ENCODE measurements around the gene RAB3IL1.

RAB3IL1 gene

GRCh38 chr11:61918938-61919704 lies 1.8 kb upstream of the RAB3IL1 start:
- no peak for DNase-seq (ENCODE audit: low spot score)

DNA sequence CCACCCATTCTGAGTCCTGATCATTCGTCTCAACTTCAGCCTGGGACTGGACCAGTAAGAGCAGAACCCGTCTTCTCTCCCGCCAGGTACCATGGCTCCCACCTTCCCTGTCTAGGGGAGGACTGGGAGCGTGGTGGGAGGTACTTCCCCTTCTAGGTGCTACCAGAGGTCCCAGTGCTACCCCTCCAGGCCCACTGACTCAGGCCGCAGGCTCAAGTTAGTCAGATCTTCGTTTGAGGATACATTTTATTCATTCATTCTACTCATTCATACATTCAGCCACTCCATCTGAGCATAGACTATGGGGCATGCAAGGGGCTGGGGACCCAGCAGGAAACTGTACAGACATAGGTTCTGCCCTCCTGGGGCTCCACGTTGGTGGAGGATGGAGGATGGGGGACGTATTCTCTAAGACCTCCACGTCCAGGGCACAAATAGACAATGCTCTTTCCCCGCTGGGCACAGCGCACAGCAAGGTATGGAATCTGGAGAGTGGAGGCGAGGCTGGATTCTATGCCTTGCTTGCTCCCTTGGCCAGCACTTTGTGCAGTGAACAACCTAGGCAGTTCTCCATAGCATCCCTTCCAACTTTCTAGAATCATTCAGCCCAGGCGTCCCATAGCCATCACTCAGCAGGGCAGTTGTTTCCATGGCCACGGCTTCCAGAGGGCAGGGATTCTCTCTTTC lies 1.0 kb upstream of the RAB3IL1 start:
- no peak for DNase-seq (ENCODE audit: low spot score)

DNA sequence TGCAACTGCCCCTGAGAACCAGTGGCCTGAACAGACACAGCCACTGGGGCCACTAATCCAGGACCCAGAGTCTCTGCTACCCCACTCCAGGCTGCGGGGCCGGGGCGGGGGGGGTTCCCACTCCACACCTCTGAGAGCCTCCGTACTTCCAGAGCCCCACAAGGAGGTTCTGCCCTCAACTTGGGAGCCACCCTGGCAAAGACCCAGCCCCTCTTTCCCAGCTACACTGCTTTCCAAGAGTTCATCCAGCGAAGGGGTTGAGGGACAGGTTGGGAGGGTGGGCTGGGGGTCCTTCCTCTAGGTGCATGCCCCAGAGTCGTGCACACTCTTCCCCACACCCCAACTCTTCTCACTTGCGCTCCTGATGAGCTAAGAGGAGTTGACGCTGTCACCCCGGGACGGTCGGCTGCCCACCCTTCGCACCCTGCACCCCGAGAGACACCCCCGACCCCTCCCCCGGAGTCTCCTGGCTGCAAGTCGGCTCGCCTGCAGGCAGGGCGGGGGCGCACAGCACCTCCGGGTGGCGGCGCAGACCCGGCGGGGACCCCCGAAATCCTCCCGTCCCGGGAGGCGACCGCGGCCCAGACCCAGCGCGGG lies 531 bp downstream of the RAB3IL1 start:
- no peak for DNase-seq (ENCODE audit: low spot score)

DNA sequence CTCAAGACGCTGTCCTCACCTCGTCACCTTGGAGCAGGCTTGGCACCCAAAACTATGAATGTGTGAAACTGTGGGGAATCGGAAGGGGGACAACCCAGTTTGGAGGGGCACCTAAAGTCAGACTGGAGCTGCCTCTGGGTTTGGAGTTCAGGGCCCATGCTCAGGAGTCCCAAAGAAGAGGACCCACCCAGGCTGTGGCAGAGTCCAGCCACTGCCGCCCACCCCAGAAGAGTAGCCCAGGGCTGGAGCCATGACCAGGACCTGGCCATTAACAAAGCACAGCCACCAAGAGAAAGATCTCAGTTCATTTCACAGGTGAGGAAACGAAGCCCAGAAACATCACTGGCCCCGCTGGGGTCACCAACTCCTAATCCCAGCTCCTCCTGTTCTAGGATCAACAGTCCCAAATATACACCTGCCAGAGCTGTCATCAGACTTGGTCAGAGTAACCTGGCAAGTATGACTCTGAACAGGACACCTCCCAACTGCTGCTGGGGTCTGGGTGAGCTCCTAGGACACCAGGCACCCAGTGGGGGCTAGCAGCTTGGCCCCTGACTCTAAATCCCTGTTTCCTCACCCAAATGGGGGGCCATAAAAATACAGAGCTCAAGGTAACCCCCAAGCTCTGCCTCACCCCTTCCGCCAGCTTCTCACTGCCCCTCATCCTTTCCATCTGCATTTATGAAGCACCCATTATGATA lies 2.7 kb downstream of the RAB3IL1 start:
- DNase-seq (ENCODE audit: low spot score) = no peak

- DNase-seq (ENCODE audit: low spot score) = no peak
Observed at GRCh38 chr11:61913699-61914395, 3.5 kb downstream of the RAB3IL1 start.

GRCh38 chr11:61912991-61913698 lies 4.2 kb downstream of the RAB3IL1 start:
- DNase-seq (ENCODE audit: low spot score) = no peak

GRCh38 chr11:61912530-61912898 lies 4.9 kb downstream of the RAB3IL1 start:
- no peak for DNase-seq (ENCODE audit: low spot score)

DNA sequence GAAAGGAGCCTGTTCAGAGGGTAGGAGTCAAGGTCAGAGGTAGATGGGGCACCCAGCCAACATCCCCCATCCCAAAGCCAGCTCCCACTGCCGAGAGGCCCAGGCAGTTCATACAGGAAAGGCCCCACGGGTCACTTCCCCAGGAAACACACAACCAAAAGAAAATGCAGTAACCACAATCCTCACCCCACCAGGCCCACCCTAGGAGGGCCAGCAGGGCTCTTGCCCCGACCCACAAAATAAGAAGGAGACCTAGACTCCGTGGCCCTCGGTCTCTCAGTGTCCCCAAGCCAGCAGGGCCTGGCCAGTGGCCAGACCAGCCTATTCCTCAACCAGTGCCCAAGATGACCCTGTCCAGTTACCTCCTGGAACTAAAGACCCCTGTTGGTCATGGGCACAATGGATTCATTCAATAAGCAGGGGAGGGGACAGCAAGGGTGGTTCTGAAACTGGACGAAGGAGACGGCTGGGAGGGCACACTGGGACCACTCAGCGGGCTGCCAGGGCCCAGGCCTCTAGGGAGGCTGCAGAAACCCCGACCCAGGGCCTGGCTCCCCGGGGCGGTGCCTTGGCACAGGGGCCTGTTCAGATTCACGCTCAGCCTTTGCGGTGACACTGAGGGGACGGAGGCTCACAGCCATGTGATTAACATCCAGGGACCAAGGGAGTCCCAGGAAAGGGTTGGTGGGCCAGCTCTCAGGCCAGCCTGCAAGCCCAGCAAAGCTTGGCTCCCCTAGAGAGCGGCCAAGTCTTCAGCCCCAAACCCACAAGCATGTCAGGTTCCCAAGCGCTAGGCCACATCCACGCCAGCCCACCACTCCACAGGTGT lies 5.5 kb downstream of the RAB3IL1 start:
- DNase-seq (ENCODE audit: low spot score) = no peak

- DNase-seq (ENCODE audit: low spot score) = no peak
Observed at GRCh38 chr11:61911128-61911700, 6.2 kb downstream of the RAB3IL1 start.

DNA sequence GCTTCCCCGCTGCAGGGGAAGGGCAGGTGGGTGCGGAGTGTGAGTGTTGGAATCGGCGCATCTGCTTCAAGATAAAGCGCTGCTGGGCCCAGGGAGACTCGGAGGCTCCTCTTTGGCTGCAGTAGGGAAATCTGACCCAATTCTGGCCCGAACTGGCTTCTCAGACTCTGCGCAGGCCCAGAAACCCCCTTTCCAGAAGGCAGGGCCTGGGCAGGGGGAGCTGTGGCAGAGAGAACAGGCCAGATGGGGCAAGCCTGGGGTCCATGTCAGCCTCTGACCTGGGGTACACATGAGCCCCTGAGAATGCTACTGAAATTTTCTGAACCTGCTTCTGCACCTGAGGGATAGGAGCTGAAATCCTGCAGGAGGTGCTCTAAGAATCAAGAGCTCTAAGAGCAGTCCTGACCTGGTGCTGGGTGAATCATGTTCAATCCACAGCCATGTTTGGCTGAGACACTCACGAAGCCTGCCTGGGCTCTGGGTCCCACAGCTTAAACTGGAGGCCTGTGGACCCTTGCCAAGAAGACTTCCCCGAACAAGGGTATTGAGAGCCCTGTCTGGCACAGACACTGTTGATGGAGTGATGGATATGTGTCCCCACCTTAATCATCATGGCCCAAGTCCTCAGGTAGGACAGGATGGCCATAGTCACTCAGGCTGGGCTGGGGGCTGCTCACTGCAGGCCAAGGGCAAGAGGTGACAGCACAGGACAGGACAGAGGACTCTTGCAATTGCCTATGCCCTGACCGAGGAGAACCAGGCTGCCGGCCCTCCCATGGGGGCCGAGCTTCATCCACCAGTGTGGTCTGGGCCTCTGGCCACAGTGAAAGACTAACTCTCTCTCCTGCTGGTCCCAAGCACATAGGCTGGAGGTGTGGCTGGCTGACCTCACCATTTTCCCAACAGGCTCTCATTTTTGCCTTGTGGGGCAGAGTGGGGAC lies 6.9 kb downstream of the RAB3IL1 start:
- no peak for DNase-seq (ENCODE audit: low spot score)

GRCh38 chr11:61908730-61909316 lies 8.5 kb downstream of the RAB3IL1 start:
- DNase-seq (ENCODE audit: low spot score) = no peak

GRCh38 chr11:61907871-61908729 lies 9.3 kb downstream of the RAB3IL1 start:
- no peak for DNase-seq (ENCODE audit: low spot score)

DNA sequence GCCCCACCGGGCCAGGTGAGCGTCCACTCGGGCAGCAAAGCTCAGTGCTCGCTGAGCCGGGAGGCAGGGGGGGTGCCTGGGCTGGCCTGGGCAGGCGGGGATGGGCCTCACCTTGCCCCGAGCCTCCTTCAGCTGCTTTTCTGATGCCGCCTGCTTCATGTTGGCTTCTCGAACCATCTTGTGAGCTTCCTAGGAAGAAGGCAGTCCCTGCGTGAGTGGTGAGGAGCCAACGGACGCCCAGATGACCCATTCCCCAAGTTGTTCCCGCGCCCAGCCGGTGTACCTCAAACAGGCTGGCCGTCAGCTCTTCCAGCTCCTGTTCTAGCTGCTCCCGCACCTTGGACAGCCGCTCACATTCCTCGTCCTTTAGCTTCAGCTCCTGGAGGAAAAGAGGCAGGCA lies 10.1 kb downstream of the RAB3IL1 start:
- DNase-seq (ENCODE audit: low spot score) = no peak

- DNase-seq (ENCODE audit: low spot score) = no peak
Observed at GRCh38 chr11:61906522-61906909, 10.8 kb downstream of the RAB3IL1 start.

GRCh38 chr11:61905801-61906521 lies 11.4 kb downstream of the RAB3IL1 start:
- no peak for DNase-seq (ENCODE audit: low spot score)

- no peak for DNase-seq (ENCODE audit: low spot score)
Observed at GRCh38 chr11:61905067-61905696, 12.2 kb downstream of the RAB3IL1 start.
